CD4-positive, alpha-beta T cell (primary cell): ENCODE data around the gene GFRA3. TPM values are rescaled to one million over a fixed set of nuclear protein-coding genes. Genes with fewer than 3 reads are reported as not detected.
"Not testable (repeated sequence)": the region's sequence is repeated elsewhere in the genome, so short reads cannot be mapped to it uniquely, and the experiment has no call there.

Source experiments
- ATAC-seq: fragments of 200-7000 bp; cut with Tn5 transposase; one replicate; pipeline ENCODE4 v1.10.0; 2022; ENCODE audit warnings: mild to moderate bottlenecking; ENCODE audit not compliant: poor library complexity
- CTCF ChIA-PET: fragments of 350-600 bp; sonication (Branson Sonifier 250); formaldehyde crosslinking; loops from one replicate; lab custom pipeline; 2021; ENCODE audit warnings: antibody characterized with exemption, inconsistent platforms; lab: Charles Lee
- POLR2A ChIA-PET: fragments of 350-600 bp; sonication (Branson Sonifier 250); formaldehyde crosslinking; loops from one replicate; lab custom pipeline; 2021; ENCODE audit warnings: antibody characterized with exemption, inconsistent platforms; lab: Charles Lee
- DNase-seq, 14 experiments: peaks; one replicate each; pipeline ENCODE4 v3.0.0-alpha.2; 2013 to 2020; ENCODE audit warnings: mixed read lengths in 2 of 14
- H3K27ac ChIP-seq, 2 donors: one replicate each; pipeline versions ENCODE4 v1.5.1 to v1.7.0; 2013; ENCODE audit warnings: low read length in 2 of 2, low read depth in 1 of 2, mild to moderate bottlenecking in 1 of 2
- H3K27me3 ChIP-seq, 2 experiments: 1 replicate in 1 of 2; 2 replicates in 1 of 2; pipeline versions ENCODE4 v1.6.1 to v1.7.0; 2013; ENCODE audit warnings: low read length in 2 of 2, control low read depth in 1 of 2, mild to moderate bottlenecking in 1 of 2, moderate library complexity in 1 of 2; ENCODE audit not compliant: insufficient read depth in 2 of 2, control insufficient read depth in 1 of 2
- H3K36me3 ChIP-seq: one replicate; pipeline ENCODE4 v1.6.1; 2013; ENCODE audit warnings: low read length, control low read depth; ENCODE audit not compliant: insufficient read depth
- H3K4me1 ChIP-seq: one replicate; pipeline ENCODE4 v1.6.1; 2013; ENCODE audit warnings: low read length, control low read depth; ENCODE audit not compliant: insufficient read depth
- H3K4me3 ChIP-seq: one replicate; pipeline ENCODE4 v1.5.1; 2013; ENCODE audit warnings: mild to moderate bottlenecking, low read length, moderate library complexity
- H3K9me3 ChIP-seq, 2 experiments: 1 replicate in 1 of 2; 2 replicates in 1 of 2; pipeline versions ENCODE4 v1.6.1 to v1.7.0; 2013; ENCODE audit warnings: low read length in 2 of 2, mild to moderate bottlenecking in 2 of 2, control low read depth in 1 of 2, moderate library complexity in 1 of 2; ENCODE audit not compliant: control insufficient read depth in 1 of 2, insufficient read depth in 1 of 2
- H3K27ac Mint-ChIP-seq: one replicate; pipeline ENCODE4 v1.8.0; 2020; ENCODE audit warnings: mixed read lengths
- H3K27me3 Mint-ChIP-seq: one replicate; pipeline ENCODE4 v1.8.0; 2021; ENCODE audit warnings: mixed read lengths
- H3K36me3 Mint-ChIP-seq: one replicate; pipeline ENCODE4 v1.8.0; 2021; ENCODE audit warnings: low read depth, mixed read lengths
- H3K4me1 Mint-ChIP-seq: one replicate; pipeline ENCODE4 v1.8.0; 2021; ENCODE audit warnings: low read depth, mixed read lengths
- H3K4me3 Mint-ChIP-seq: one replicate; pipeline ENCODE4 v1.8.0; 2020; ENCODE audit warnings: mild to moderate bottlenecking, mixed read lengths
- H3K9me3 Mint-ChIP-seq: one replicate; pipeline ENCODE4 v1.8.0; 2020; ENCODE audit warnings: mixed read lengths
- intact Hi-C, 2 experiments: fragments of 100-400 bp; cut with DNase I in 1 of 2; cut with micrococcal nuclease in 1 of 2; formaldehyde crosslinking; loops; one replicate each; pipeline versions ENCODE4 v1.15.1 to v1.9.0; 2023 to 2025; cut with DNase I, micrococcal nuclease
- total RNA-seq, 174 experiments: library from RNA in 2 of 174; stranded (reverse) in 2 of 174; gene quantifications; one replicate each; pipeline ENCODE4 v1.2.3 and lab custom pipeline; 2021 to 2026
- TF ChIP-seq, protein P1 (sequence below): fragments of 200-600 bp; IDR thresholded peaks from one replicate; pipeline ENCODE4 v1.8.0; 2022; ENCODE audit warnings: antibody characterized with exemption, mild to moderate bottlenecking

GFRA3 gene
- total RNA-seq, 2 experiments from 2014 or later = not detected

DNA sequence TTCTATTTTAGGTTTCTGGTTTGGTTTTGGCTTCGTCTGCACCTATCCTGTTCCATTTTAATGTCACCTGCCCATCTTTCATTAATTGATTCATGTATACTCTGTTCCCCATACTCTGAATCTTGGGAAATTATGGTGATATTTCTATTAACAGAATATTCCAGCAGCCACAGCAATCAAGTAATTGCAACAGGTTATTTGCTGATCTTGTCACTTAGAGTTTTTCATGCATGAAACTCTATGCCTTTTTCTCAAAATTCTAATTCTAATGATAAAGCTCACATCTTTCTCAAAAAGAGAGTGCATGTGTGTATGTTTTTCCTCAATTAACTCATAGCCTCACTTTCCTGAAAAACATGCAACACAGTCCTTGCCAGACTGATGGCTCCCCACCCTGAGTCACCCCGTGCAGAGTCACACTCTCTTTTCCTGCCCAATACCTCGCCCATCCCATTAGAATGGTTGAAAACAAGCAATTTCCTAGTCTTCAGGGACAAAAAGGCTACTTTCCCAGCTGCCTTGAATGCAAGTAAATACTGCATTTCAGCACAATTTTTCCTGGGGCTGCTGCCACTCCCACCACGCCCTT lies 15.6 kb downstream of the GFRA3 start:
- no peak overlapping the region for H3K4me3 Mint-ChIP-seq
- H3K27me3 Mint-ChIP-seq = no peaks in the 10 kb centered on the region
- no peaks in the 10 kb centered on the region for H3K27me3 ChIP-seq
- CTCF ChIA-PET = no interaction called here
- POLR2A ChIA-PET = no interaction called here
- H3K27ac ChIP-seq = no peak overlapping the region
- no peak for DNase-seq
- no peaks in the 10 kb centered on the region for H3K9me3 ChIP-seq
- no peak overlapping the region for H3K4me3 ChIP-seq
- intact Hi-C loops = no loop called here
- H3K4me1 ChIP-seq = no peaks in the 10 kb centered on the region
- no peaks in the 10 kb centered on the region for H3K36me3 Mint-ChIP-seq
- no peak for ATAC-seq
- H3K9me3 Mint-ChIP-seq = no peaks in the 10 kb centered on the region
- TF ChIP-seq, protein P1, sequence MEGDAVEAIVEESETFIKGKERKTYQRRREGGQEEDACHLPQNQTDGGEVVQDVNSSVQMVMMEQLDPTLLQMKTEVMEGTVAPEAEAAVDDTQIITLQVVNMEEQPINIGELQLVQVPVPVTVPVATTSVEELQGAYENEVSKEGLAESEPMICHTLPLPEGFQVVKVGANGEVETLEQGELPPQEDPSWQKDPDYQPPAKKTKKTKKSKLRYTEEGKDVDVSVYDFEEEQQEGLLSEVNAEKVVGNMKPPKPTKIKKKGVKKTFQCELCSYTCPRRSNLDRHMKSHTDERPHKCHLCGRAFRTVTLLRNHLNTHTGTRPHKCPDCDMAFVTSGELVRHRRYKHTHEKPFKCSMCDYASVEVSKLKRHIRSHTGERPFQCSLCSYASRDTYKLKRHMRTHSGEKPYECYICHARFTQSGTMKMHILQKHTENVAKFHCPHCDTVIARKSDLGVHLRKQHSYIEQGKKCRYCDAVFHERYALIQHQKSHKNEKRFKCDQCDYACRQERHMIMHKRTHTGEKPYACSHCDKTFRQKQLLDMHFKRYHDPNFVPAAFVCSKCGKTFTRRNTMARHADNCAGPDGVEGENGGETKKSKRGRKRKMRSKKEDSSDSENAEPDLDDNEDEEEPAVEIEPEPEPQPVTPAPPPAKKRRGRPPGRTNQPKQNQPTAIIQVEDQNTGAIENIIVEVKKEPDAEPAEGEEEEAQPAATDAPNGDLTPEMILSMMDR = no peak
- no peaks in the 10 kb centered on the region for H3K4me1 Mint-ChIP-seq
- H3K27ac Mint-ChIP-seq = no peak overlapping the region
- H3K36me3 ChIP-seq = no peaks in the 10 kb centered on the region

DNA sequence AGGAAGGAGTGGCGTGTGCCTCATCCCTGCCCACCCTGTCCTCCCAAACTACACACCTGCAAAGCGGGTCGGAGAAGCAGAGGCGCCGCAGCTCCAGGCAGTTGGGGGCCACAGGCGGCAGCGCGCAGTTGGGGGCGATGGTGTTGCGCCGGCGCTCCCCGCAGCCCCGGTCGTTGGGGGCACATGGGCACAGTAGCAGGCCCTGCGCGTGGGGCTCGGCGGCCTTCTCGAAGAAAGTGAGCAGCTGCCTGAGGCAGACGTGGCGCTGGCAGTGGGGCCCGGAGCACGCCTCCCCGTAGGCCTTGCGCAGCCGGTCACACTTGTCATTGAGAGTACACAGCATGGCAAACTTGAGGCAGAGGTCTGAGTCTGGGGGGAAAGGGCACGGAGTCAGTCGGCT lies 16.8 kb downstream of the GFRA3 start:
- ChIA-PET POLR2A (no interaction called here), CTCF (no interaction called here)
- Mint-ChIP-seq H3K27me3 (no peaks in the 10 kb centered on the region), H3K9me3 (no peaks in the 10 kb centered on the region), H3K4me3 (no peak overlapping the region), H3K4me1 (no peaks in the 10 kb centered on the region), H3K27ac (no peak overlapping the region), H3K36me3 (no peaks in the 10 kb centered on the region)
- H3K4me1 ChIP-seq = no peaks in the 10 kb centered on the region
- no peak for DNase-seq
- TF ChIP-seq, protein P1 = no peak
- H3K36me3 ChIP-seq = no peaks in the 10 kb centered on the region
- intact Hi-C loops = no loop called here
- no peak for ATAC-seq
- no peaks in the 10 kb centered on the region for H3K9me3 ChIP-seq
- H3K4me3 ChIP-seq = no peak overlapping the region
- no peak overlapping the region for H3K27ac ChIP-seq
- H3K27me3 ChIP-seq = no peaks in the 10 kb centered on the region

DNA sequence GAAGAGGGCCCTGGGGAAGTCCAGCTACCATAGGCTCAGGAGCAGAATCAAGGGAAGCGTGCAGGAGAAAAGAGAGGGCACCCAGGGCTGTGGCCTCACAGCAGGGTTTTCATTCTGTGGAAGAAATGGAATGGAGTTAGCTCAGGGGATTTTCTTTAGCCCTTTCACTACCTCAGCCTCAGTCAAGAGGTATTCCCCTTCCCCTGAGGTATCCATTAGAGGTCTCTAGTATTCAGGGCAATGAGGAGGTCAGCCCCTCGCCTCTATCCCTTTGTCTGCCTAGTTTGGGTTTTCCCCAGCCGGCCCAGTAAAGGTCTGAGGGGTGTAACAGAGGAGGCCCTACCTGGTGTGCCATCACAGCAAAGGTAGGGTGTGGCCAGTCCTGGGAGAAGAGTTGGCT lies 21.5 kb downstream of the GFRA3 start:
- POLR2A ChIA-PET = no interaction called here
- DNase-seq = no peak
- no peaks in the 10 kb centered on the region for H3K36me3 ChIP-seq
- TF ChIP-seq, protein P1 = no peak
- ATAC-seq = no peak
- H3K4me3 ChIP-seq = no peak overlapping the region
- CTCF ChIA-PET = no interaction called here
- intact Hi-C loops = no loop called here
- H3K9me3 ChIP-seq = no peaks in the 10 kb centered on the region
- Mint-ChIP-seq H3K27me3 (no peaks in the 10 kb centered on the region), H3K27ac (no peak overlapping the region), H3K36me3 (no peaks in the 10 kb centered on the region), H3K4me3 (no peak overlapping the region), H3K4me1 (no peaks in the 10 kb centered on the region), H3K9me3 (no peaks in the 10 kb centered on the region)
- no peaks in the 10 kb centered on the region for H3K4me1 ChIP-seq
- no peak overlapping the region for H3K27ac ChIP-seq
- no peaks in the 10 kb centered on the region for H3K27me3 ChIP-seq

DNA sequence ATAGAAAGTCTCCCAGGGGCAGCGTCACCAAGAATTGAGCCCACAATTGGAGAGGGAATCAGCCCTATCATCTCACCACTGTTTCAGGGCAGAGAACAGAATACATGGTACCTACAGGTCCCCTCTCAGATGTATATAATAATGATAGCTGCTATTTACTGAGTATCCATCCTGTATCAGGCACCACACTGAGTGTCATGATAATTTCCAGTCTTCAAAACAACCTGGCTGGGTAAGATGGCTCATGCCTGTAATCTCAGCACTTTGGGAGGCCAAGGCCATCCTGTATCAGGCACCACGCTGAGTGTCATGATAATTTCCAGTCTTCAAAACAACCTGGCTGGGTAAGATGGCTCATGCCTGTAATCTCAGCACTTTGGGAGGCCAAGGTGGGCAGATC lies 26.6 kb downstream of the GFRA3 start:
- H3K4me3 ChIP-seq, H3K9me3 ChIP-seq, H3K36me3 Mint-ChIP-seq, H3K27ac Mint-ChIP-seq, intact Hi-C loops, H3K4me1 ChIP-seq, POLR2A ChIA-PET, H3K9me3 Mint-ChIP-seq, H3K27ac ChIP-seq, H3K4me1 Mint-ChIP-seq, DNase-seq, CTCF ChIA-PET, H3K4me3 Mint-ChIP-seq, H3K36me3 ChIP-seq, H3K27me3 ChIP-seq, ATAC-seq: not testable (repeated sequence)
- peaks cover 26% of the 10 kb centered on the region for H3K27me3 Mint-ChIP-seq
